ENCODE results near the gene FBXO48.
A peak's percentile ranks its signal among the peaks of the same experiment; 100 is the strongest.
"Not testable (repeated sequence)": the region's sequence is repeated elsewhere in the genome, so short reads cannot be mapped to it uniquely, and the experiment has no call there.

The FBXO48 gene

GRCh38 chr2:68456198-68456597, 10.9 kb downstream of the FBXO48 start:
- H3K4me1 Mint-ChIP-seq = no peaks in the 10 kb centered on the region
- no peak overlapping the region for H3K27ac Mint-ChIP-seq
- ATAC-seq = no peak

GRCh38 chr2:68454719-68455118, 12.4 kb downstream of the FBXO48 start:
- ATAC-seq = no peak
- no peak overlapping the region for H3K27ac Mint-ChIP-seq
- no peaks in the 10 kb centered on the region for H3K4me1 Mint-ChIP-seq
- H3K4me3 Mint-ChIP-seq = no peak overlapping the region
- H3K27me3 Mint-ChIP-seq = no peaks in the 10 kb centered on the region
- no peaks in the 10 kb centered on the region for H3K36me3 Mint-ChIP-seq
- H3K9me3 Mint-ChIP-seq = no peaks in the 10 kb centered on the region

More at GRCh38 chr2:68456198-68456597, 10.9 kb downstream of the FBXO48 start:
- no peaks in the 10 kb centered on the region for H3K36me3 Mint-ChIP-seq
- no peak overlapping the region for H3K4me3 Mint-ChIP-seq
- no peaks in the 10 kb centered on the region for H3K9me3 Mint-ChIP-seq
- H3K27me3 Mint-ChIP-seq = no peaks in the 10 kb centered on the region

- no peaks in the 10 kb centered on the region for H3K27me3 Mint-ChIP-seq
- no peak overlapping the region for H3K4me3 Mint-ChIP-seq
- H3K27ac Mint-ChIP-seq = peak overlapping the region; percentile 43
- H3K36me3 Mint-ChIP-seq = no peaks in the 10 kb centered on the region
- ATAC-seq = no peak
- no peaks in the 10 kb centered on the region for H3K4me1 Mint-ChIP-seq
- no peaks in the 10 kb centered on the region for H3K9me3 Mint-ChIP-seq
Measured at GRCh38 chr2:68453761-68454360, 13.2 kb downstream of the FBXO48 start.

GRCh38 chr2:68452158-68452900, 14.8 kb downstream of the FBXO48 start:
- no peak for ATAC-seq
- no peak overlapping the region for H3K27ac Mint-ChIP-seq
- H3K4me3 Mint-ChIP-seq = no peak overlapping the region

GRCh38 chr2:68448671-68449653, 18.1 kb downstream of the FBXO48 start:
- Mint-ChIP-seq H3K27me3 (no peaks in the 10 kb centered on the region), H3K9me3 (no peaks in the 10 kb centered on the region), H3K4me1 (no peaks in the 10 kb centered on the region), H3K36me3 (no peaks in the 10 kb centered on the region), H3K27ac (no peak overlapping the region), H3K4me3 (no peak overlapping the region)
- ATAC-seq = no peak

More at GRCh38 chr2:68452158-68452900, 14.8 kb downstream of the FBXO48 start:
- Mint-ChIP-seq H3K36me3 (no peaks in the 10 kb centered on the region), H3K27me3 (no peaks in the 10 kb centered on the region), H3K9me3 (no peaks in the 10 kb centered on the region), H3K4me1 (no peaks in the 10 kb centered on the region)

GRCh38 chr2:68447118-68447517, 20.0 kb downstream of the FBXO48 start:
- no peak overlapping the region for H3K27ac Mint-ChIP-seq
- no peak for ATAC-seq
- H3K4me1 Mint-ChIP-seq = no peaks in the 10 kb centered on the region
- no peaks in the 10 kb centered on the region for H3K27me3 Mint-ChIP-seq
- H3K36me3 Mint-ChIP-seq = no peaks in the 10 kb centered on the region
- no peak overlapping the region for H3K4me3 Mint-ChIP-seq
- H3K9me3 Mint-ChIP-seq = no peaks in the 10 kb centered on the region

GRCh38 chr2:68446425-68446824, 20.7 kb downstream of the FBXO48 start:
- not testable (repeated sequence) for ATAC-seq, H3K4me1 Mint-ChIP-seq, H3K36me3 Mint-ChIP-seq, H3K27me3 Mint-ChIP-seq, H3K27ac Mint-ChIP-seq, H3K4me3 Mint-ChIP-seq, H3K9me3 Mint-ChIP-seq

- Mint-ChIP-seq H3K27ac (peak overlapping the region; percentile 78), H3K4me3 (no peak overlapping the region), H3K27me3 (no peaks in the 10 kb centered on the region), H3K9me3 (no peaks in the 10 kb centered on the region), H3K4me1 (peaks cover 38% of the 10 kb centered on the region), H3K36me3 (no peaks in the 10 kb centered on the region)
- no peak for ATAC-seq
Measured at GRCh38 chr2:68441994-68442322, 25.1 kb downstream of the FBXO48 start.

GRCh38 chr2:68441179-68441993, 25.7 kb downstream of the FBXO48 start:
- Mint-ChIP-seq H3K27ac (peak overlapping the region; percentile 78), H3K36me3 (no peaks in the 10 kb centered on the region), H3K9me3 (no peaks in the 10 kb centered on the region), H3K4me3 (peak overlapping the region; percentile 32), H3K4me1 (peaks cover 43% of the 10 kb centered on the region), H3K27me3 (no peaks in the 10 kb centered on the region)
- peak; percentile 100 for ATAC-seq

GRCh38 chr2:68438455-68439303, 28.4 kb downstream of the FBXO48 start:
- peak; percentile 15 for ATAC-seq
- peak overlapping the region; percentile 47 for H3K27ac Mint-ChIP-seq
- peaks cover 49% of the 10 kb centered on the region for H3K4me1 Mint-ChIP-seq
- H3K9me3 Mint-ChIP-seq = no peaks in the 10 kb centered on the region
- H3K36me3 Mint-ChIP-seq = no peaks in the 10 kb centered on the region
- H3K27me3 Mint-ChIP-seq = no peaks in the 10 kb centered on the region
- H3K4me3 Mint-ChIP-seq = no peak overlapping the region

- Mint-ChIP-seq H3K4me3 (no peak overlapping the region), H3K36me3 (no peaks in the 10 kb centered on the region), H3K27me3 (no peaks in the 10 kb centered on the region), H3K4me1 (peaks cover 51% of the 10 kb centered on the region), H3K27ac (peak overlapping the region; percentile 41), H3K9me3 (no peaks in the 10 kb centered on the region)
- no peak for ATAC-seq
Measured at GRCh38 chr2:68436270-68436669, 30.8 kb downstream of the FBXO48 start.

- ATAC-seq = no peak
- Mint-ChIP-seq H3K9me3 (no peaks in the 10 kb centered on the region), H3K4me3 (no peak overlapping the region), H3K4me1 (peaks cover 45% of the 10 kb centered on the region), H3K27ac (peak overlapping the region; percentile 41), H3K27me3 (no peaks in the 10 kb centered on the region), H3K36me3 (no peaks in the 10 kb centered on the region)
Measured at GRCh38 chr2:68435615-68436014, 31.5 kb downstream of the FBXO48 start.

GRCh38 chr2:68434981-68435380, 32.1 kb downstream of the FBXO48 start:
- no peaks in the 10 kb centered on the region for H3K27me3 Mint-ChIP-seq
- no peak for ATAC-seq
- H3K4me1 Mint-ChIP-seq = peaks cover 38% of the 10 kb centered on the region
- H3K27ac Mint-ChIP-seq = no peak overlapping the region
- no peaks in the 10 kb centered on the region for H3K36me3 Mint-ChIP-seq
- no peaks in the 10 kb centered on the region for H3K9me3 Mint-ChIP-seq
- H3K4me3 Mint-ChIP-seq = no peak overlapping the region
